HG03196 (cell line): ENCODE results near the gene CBARP.

Experiments
- ATAC-seq: cut with Tn5 transposase; IDR thresholded peaks from one replicate; pipeline ENCODE4 v1.9.1; 2021; ENCODE audit not compliant: unreplicated experiment

Gene CBARP

GRCh38 chr19:1229056-1229923 is 8.5 kb downstream of the CBARP start:
- ATAC-seq = no peak

DNA sequence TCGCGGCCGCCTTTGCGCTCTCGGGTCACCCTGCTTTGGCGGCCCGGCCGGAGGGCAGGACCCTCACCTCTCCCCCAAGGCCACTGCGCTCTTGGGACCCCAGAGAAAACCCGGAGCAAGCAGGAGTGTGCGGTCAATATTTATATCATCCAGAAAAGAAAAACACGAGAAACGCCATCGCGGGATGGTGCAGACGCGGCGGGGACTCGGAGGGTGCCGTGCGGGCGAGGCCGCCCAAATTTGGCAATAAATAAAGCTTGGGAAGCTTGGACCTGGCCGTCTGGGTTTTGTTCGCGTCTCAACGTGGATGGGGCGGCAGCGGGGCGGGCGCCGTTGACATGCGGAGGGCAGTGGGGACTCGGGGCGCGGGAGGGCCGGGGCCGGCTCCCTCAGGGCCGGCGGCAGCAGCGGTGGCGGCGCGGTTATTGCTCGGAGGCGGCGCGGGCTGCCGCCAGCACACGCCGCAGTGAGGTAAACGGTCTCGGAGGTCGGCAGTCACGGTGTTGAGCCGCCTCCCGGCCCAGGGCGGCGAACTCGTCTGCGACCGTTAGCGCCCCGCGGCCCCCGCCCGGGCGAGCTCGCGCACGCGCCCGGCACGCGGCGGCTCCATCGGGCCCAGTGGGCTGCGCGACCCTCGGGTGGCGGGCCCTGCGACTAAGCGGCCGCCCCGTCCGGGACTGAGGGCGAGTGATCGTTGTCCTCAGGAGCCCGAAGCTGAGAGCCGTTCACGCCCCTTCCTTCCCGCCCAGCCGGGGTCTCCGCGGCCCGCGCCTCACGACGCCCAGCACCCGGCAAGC is 9.4 kb downstream of the CBARP start:
- no peak for ATAC-seq

- no peak for ATAC-seq
Observed at GRCh38 chr19:1227304-1228054, 10.3 kb downstream of the CBARP start.

DNA sequence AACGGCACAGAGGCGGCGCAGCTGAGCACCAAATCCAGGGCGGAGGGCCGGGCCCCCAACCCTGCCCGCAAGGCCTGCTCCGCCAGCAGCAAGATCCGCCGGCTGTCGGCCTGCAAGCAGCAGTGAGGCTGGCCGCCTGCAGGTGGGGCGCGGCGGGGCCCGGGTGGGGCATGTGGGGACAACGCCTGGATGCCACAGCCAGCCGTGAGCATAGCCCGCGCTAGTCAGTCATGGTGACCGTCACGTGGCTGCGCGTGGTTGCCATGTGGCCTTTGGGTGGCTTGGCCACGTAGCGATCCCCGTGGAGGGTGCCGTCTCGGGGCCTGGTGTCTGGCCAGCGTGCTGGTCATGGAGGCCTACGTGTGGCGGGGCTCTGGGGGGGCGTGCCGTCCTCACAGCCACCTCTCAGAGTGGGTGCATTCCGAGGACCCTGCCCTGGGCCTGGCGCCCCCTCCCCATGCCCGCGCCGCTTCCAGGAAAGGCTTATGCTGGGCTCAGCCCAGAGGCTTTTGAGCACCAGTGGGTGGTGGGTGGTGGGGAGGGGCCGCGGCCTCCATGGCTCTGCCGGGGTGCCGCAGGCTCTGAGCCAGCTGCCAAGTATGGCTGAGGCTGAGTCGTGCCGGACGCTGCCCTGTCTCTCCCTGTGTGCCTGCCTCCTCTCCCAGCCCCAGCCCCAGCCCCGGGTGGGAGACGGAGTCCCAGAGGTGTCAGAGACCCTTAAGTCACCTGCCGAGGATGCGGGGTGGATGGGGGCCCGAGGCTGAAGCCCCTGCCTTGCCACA is 11.1 kb downstream of the CBARP start:
- no peak for ATAC-seq

GRCh38 chr19:1226227-1226518 is 11.6 kb downstream of the CBARP start:
- ATAC-seq = no peak

DNA sequence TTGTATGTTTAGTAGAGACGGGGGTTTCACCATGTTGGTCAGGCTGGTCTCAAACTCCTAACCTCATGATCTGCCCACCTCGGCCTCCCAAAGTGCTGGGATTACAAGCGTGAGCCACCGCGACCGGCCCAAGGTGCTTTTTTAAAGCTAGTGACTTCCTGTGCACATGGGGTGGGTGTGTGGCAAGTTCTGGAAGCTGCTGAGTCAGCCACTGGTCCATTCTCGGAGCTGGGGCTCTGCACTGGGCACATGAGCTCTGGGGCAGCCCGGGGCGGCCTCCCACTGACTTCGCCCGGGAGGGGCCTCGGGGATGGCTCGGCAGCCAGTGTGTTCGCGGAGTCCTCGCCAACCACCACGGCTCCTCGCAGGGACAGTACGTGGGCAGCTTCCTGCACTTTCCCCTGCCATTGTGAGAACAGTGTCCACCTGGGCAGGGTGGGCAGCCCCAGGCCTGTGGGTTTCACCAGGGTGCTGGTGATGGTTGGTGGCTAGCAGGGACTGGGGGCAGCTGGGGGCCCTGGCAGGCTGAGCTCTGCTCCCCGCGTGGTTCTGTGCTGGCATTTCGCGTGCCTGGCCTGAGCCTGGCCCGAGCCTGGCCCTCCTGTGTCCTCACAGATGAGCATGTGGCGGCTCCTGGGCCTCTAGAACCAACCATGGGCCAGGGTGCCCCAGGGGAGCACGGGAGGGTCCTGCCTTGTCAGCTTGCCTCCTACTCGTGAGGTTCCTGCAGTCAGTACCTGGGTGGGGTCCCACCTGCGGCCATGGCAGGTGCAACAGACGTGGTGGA is 12.2 kb downstream of the CBARP start:
- ATAC-seq = no peak

- ATAC-seq = no peak
Observed at GRCh38 chr19:1224847-1225246, 13.0 kb downstream of the CBARP start.

- ATAC-seq = no peak
Observed at GRCh38 chr19:1224047-1224825, 13.6 kb downstream of the CBARP start.

DNA sequence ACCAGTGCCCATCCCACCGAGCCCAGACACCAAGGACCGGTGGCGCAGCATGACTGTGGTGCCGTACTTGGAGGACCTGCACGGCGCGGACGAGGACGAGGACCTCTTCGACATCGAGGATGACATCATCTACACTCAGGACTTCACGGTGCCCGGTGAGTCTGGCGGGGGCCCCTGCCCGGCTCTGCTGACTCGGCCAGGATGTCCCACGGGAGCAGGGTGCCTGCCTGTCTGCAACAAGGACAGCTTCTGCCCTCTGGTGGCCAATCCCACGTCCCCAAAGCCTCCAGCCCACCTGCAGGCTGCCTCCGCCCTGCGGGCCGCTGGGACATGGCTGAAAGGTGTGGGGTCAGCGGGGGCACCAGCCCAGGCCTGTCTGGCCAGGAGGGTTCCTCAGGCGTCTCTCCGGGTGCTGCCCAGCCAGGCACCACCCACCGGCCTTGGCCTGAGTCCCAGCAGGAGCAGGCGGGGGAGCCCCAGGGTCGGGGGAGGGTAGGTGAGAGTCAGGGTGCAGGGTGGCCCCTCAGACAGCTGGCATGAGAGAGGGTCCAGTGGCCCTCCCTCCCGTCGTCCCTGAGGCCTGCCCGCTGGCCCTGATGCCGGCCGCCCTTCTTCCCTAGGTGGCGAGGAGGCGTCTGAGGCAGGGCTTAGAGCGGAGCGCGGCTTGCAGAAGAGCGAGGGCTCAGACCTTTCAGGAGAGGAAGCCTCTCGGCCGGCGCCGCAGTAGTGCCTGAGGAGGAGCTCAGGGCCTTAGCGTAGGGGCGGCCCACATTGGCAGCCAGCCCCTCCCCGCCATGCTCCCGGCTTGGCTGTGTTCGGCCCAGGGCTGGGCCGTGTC is 14.6 kb downstream of the CBARP start:
- ATAC-seq = no peak

- no peak for ATAC-seq
Observed at GRCh38 chr19:1222394-1222793, 15.4 kb downstream of the CBARP start.

GRCh38 chr19:1221904-1222255 is 15.9 kb downstream of the CBARP start:
- ATAC-seq = no peak

- ATAC-seq = no peak
Observed at GRCh38 chr19:1220976-1221903, 16.6 kb downstream of the CBARP start.

GRCh38 chr19:1220477-1220930 is 17.3 kb downstream of the CBARP start:
- ATAC-seq = no peak

DNA sequence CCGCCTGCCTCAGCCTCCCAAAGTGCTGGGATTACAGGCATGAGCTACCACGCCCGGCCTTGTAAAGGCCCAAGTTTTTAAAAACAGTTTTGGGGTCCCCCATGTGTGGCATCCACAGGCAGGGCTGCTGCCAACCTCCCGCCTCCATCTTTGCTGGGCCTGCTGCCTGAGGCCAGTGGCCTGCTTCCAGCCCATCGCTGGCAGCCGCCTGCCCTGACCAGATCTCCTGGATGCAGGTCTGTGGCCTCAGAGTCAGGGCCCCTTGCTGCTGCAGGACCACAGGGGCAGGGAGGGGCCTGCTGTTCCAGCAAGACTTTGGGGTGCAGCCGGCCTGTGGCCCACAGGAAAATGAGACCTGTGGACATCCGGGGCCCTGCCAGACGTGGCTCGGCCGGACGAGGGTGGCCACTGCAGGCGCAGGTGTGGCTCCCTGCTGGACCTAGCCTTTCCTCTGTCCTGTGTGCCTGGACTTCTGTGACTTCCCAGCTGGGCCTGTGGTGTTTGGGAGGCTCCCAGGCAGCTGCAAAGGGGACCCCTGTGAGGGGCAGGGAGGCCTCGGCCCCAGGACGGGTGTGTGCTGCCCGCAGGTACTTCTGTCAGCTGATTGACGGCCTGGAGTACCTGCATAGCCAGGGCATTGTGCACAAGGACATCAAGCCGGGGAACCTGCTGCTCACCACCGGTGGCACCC is 17.9 kb downstream of the CBARP start:
- ATAC-seq = no peak

- no peak for ATAC-seq
Observed at GRCh38 chr19:1218751-1219567, 18.8 kb downstream of the CBARP start.

DNA sequence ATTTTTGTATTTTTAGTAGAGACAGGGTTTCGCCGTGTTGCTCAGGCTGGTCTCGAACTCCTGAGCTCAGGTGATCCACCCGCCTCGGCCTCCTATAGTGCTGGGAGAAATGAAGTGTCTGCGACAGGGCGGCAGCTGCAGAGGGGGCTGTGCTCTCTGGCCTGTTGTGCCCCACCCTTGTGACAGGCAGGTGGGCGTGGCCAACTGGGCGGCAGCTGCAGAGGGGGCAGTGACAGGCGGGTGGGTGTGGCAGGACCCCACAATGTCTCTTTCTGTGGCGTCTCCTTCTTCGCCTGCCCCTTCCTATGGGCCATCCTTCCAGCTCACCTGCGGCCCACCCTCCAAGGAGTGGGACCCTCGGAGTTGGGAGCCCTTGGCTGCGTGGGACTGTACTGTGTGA is 20.4 kb downstream of the CBARP start:
- no peak for ATAC-seq
